WTC11 (cell line): ENCODE measurements around the gene HES5. TPM values are rescaled to one million over a fixed set of nuclear protein-coding genes. Genes with fewer than 3 reads are reported as not detected.

ENCODE experiments used
- ATAC-seq: fragments of 200-7000 bp; cut with Tn5 transposase; 2 replicates; pipeline ENCODE4 v1.10.0; 2021; ENCODE audit warnings: mild to moderate bottlenecking, moderate library complexity
- CTCF ChIA-PET: fragments of 300-600 bp; sonication (Branson Sonifier 250); formaldehyde crosslinking; loops from one replicate; lab custom pipeline; 2021; ENCODE audit warnings: antibody characterized with exemption; lab: Charles Lee
- POLR2A ChIA-PET: fragments of 350-600 bp; sonication (Branson Sonifier 250); formaldehyde crosslinking; loops from one replicate; lab custom pipeline; 2021; ENCODE audit warnings: antibody characterized with exemption; lab: Charles Lee
- DNase-seq: peaks from one replicate; pipeline ENCODE4 v3.0.0; 2021; ENCODE audit warnings: low spot score
- H3K27ac Mint-ChIP-seq: 2 replicates; pipeline ENCODE4 v1.8.0; 2021; ENCODE audit warnings: mixed read lengths
- H3K27me3 Mint-ChIP-seq: 2 replicates; pipeline ENCODE4 v1.8.0; 2021; ENCODE audit warnings: low read depth, mild to moderate bottlenecking, moderate library complexity, mixed read lengths
- H3K36me3 Mint-ChIP-seq: 2 replicates; pipeline ENCODE4 v1.8.0; 2021; ENCODE audit warnings: mixed read lengths
- H3K4me1 Mint-ChIP-seq: 2 replicates; pipeline ENCODE4 v1.8.0; 2022; ENCODE audit warnings: mixed read lengths
- H3K4me3 Mint-ChIP-seq: 2 replicates; pipeline ENCODE4 v1.8.0; 2021; ENCODE audit warnings: mild to moderate bottlenecking, moderate library complexity, mixed read lengths
- H3K9me3 Mint-ChIP-seq: 2 replicates; pipeline ENCODE4 v1.8.0; 2021; ENCODE audit warnings: mixed read lengths
- ATF2 ChIP-seq: sonication (generic); formaldehyde crosslinking; IDR thresholded peaks from 2 replicates; pipeline ENCODE4 v1.8.1; 2022; ENCODE audit warnings: low read depth, missing genetic modification reagents, borderline replicate concordance
- ATF6 ChIP-seq: sonication (generic); formaldehyde crosslinking; IDR thresholded peaks from 2 replicates; pipeline ENCODE4 v1.8.1; 2023; ENCODE audit warnings: mild to moderate bottlenecking, missing genetic modification reagents
- FOXJ3 ChIP-seq: sonication (generic); formaldehyde crosslinking; IDR thresholded peaks from 2 replicates; pipeline ENCODE4 v1.9.0; 2021; ENCODE audit warnings: missing genetic modification reagents, mild to moderate bottlenecking, borderline replicate concordance
- HMGXB4 ChIP-seq: sonication (generic); formaldehyde crosslinking; IDR thresholded peaks from 2 replicates; pipeline ENCODE4 v1.8.1; 2023; ENCODE audit warnings: mild to moderate bottlenecking, moderate library complexity, missing genetic modification reagents
- NFATC4 ChIP-seq: fragments of 250-450 bp; sonication (Bioruptor Pico); IDR thresholded peaks from 2 replicates; pipeline ENCODE4 v1.9.0; 2021; ENCODE audit warnings: mild to moderate bottlenecking
- NFE2L1 ChIP-seq: sonication (generic); formaldehyde crosslinking; IDR thresholded peaks from 2 replicates; pipeline ENCODE4 v1.8.1; 2023; ENCODE audit warnings: missing genetic modification reagents
- NR1H2 ChIP-seq: sonication (generic); formaldehyde crosslinking; IDR thresholded peaks from 2 replicates; pipeline ENCODE4 v1.9.0; 2021; ENCODE audit warnings: mild to moderate bottlenecking, moderate library complexity, missing genetic modification reagents
- NR3C1 ChIP-seq: sonication (generic); formaldehyde crosslinking; conservative IDR thresholded peaks from 2 replicates; pipeline ENCODE4 v1.8.1; 2023; ENCODE audit warnings: low read depth, mild to moderate bottlenecking, missing genetic modification reagents
- PRDM15 ChIP-seq: sonication (generic); formaldehyde crosslinking; IDR thresholded peaks from 2 replicates; pipeline ENCODE4 v1.8.0; 2022; ENCODE audit warnings: missing genetic modification reagents
- PRRX2 ChIP-seq: fragments of 250-450 bp; sonication (Bioruptor Pico); IDR thresholded peaks from 2 replicates; pipeline ENCODE4 v1.8.0; 2021; ENCODE audit warnings: mild to moderate bottlenecking
- SMAD4 ChIP-seq: sonication (generic); formaldehyde crosslinking; IDR thresholded peaks from 2 replicates; pipeline ENCODE4 v1.8.0; 2022; ENCODE audit warnings: mild to moderate bottlenecking, missing genetic modification reagents
- ZNF121 ChIP-seq: sonication (generic); formaldehyde crosslinking; IDR thresholded peaks from 2 replicates; pipeline ENCODE4 v1.8.0; 2023; ENCODE audit warnings: missing genetic modification reagents
- ZNF138 ChIP-seq: sonication (generic); formaldehyde crosslinking; conservative IDR thresholded peaks from 2 replicates; pipeline ENCODE4 v1.8.1; 2022; ENCODE audit warnings: mild to moderate bottlenecking, moderate library complexity, missing genetic modification reagents
- ZNF396 ChIP-seq: fragments of 250-450 bp; sonication (Bioruptor Pico); IDR thresholded peaks from 2 replicates; pipeline ENCODE4 v1.8.0; 2021; ENCODE audit warnings: mild to moderate bottlenecking, moderate library complexity, borderline replicate concordance
- ZNF423 ChIP-seq: fragments of 250-450 bp; sonication (Bioruptor Pico); IDR thresholded peaks from 2 replicates; pipeline ENCODE4 v2.1.2; 2022; ENCODE audit warnings: mild to moderate bottlenecking, moderate library complexity
- ZNF425 ChIP-seq: fragments of 250-450 bp; sonication (Bioruptor Pico); conservative IDR thresholded peaks from 2 replicates; pipeline ENCODE4 v1.9.0; 2021; ENCODE audit warnings: mild to moderate bottlenecking
- ZNF671 ChIP-seq: fragments of 250-450 bp; sonication (Bioruptor Pico); IDR thresholded peaks from 2 replicates; pipeline ENCODE4 v1.8.0; 2021; ENCODE audit warnings: mild to moderate bottlenecking
- total RNA-seq: library from RNA; stranded (reverse); gene quantifications from 3 replicates; pipeline ENCODE4 v1.2.3, GENCODE V29; 2021
- TF ChIP-seq, protein P1 (sequence below): sonication (generic); formaldehyde crosslinking; IDR thresholded peaks from 2 replicates; pipeline ENCODE4 v1.8.1; 2022; ENCODE audit warnings: mild to moderate bottlenecking, moderate library complexity, missing genetic modification reagents
- TF ChIP-seq, protein P2 (sequence below): fragments of 250-450 bp; sonication (Bioruptor Pico); IDR thresholded peaks from 2 replicates; pipeline ENCODE4 v1.9.0; 2021; ENCODE audit warnings: mild to moderate bottlenecking
- TF ChIP-seq, protein P3 (sequence below): sonication (generic); formaldehyde crosslinking; IDR thresholded peaks from 2 replicates; pipeline ENCODE4 v1.8.0; 2023; ENCODE audit warnings: missing genetic modification reagents

Gene HES5
- total RNA-seq, 1 experiment from 2014 or later: not detected

DNA sequence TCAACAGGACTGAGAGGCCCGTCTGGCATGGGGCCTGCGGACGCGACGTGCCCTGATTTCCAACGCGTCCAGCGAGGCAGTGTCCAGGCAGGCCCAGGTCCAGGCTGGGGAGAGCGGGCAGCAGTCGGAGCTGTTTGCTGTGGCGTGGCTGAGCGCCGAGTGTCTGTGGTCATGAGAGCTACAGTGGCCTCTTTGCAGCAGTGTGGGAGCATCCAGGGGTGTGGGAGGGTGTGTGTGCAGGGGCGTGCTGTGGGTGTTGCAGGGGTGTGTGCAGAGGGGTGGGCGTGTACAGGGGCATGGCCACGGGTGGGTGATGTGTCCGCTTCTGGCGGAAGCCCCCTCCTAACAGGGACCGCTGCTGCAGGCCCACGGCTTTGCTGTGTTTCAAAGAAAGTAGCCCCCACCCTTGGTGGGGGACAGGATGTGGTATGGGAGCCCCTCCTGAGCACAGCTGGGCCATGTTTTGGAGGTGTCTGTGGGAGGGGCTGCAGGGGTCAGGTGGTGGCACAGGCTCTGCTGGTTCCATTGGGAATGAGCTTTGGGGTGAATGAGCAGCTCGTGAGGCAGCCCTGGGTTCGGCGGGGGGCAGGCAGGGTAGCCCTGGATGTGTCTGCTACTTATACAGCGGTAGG, 36.3 kb downstream of the HES5 start (continued):
- no peak for TF ChIP-seq ZNF425
- no peak for TF ChIP-seq NR3C1 (CRISPR knock-in tag)
- TF ChIP-seq ZNF423 (CRISPR knock-in tag): no peak
- no peak for TF ChIP-seq NR1H2 (CRISPR knock-in tag)
- TF ChIP-seq NFATC4 (CRISPR knock-in tag): no peak
- TF ChIP-seq, protein P1, sequence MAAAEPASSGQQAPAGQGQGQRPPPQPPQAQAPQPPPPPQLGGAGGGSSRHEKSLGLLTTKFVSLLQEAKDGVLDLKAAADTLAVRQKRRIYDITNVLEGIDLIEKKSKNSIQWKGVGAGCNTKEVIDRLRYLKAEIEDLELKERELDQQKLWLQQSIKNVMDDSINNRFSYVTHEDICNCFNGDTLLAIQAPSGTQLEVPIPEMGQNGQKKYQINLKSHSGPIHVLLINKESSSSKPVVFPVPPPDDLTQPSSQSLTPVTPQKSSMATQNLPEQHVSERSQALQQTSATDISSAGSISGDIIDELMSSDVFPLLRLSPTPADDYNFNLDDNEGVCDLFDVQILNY (CRISPR knock-in tag): no peak

- no peak overlapping the region for H3K4me3 Mint-ChIP-seq
- H3K4me1 Mint-ChIP-seq: no peaks in the 10 kb centered on the region
- H3K36me3 Mint-ChIP-seq: peaks cover 5% of the 10 kb centered on the region; the same call in 1 of the 2 replicates
- H3K27me3 Mint-ChIP-seq: no peaks in the 10 kb centered on the region; the same call in 1 of the 2 replicates
- ChIA-PET CTCF (no interaction called here), POLR2A (no interaction called here)
- peaks cover 8% of the 10 kb centered on the region for H3K9me3 Mint-ChIP-seq
- H3K27ac Mint-ChIP-seq: no peak overlapping the region
- ATAC-seq (no peak), DNase-seq (no peak)
- no peak for TF ChIP-seq ZNF121
- no peak for TF ChIP-seq FOXJ3
- TF ChIP-seq, protein P2, sequence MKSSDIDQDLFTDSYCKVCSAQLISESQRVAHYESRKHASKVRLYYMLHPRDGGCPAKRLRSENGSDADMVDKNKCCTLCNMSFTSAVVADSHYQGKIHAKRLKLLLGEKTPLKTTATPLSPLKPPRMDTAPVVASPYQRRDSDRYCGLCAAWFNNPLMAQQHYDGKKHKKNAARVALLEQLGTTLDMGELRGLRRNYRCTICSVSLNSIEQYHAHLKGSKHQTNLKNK (CRISPR knock-in tag): no peak
- no peak for TF ChIP-seq ZNF396 (CRISPR knock-in tag)
- no peak for TF ChIP-seq ATF6 (CRISPR knock-in tag)
- TF ChIP-seq SMAD4: no peak
- no peak for TF ChIP-seq ZNF671 (CRISPR knock-in tag)
- TF ChIP-seq NFE2L1 (CRISPR knock-in tag): no peak
- TF ChIP-seq PRRX2 (CRISPR knock-in tag): no peak
- TF ChIP-seq NR3C1 (CRISPR knock-in tag): no peak
- no peak for TF ChIP-seq ZNF425
- TF ChIP-seq ZNF138: no peak
- no peak for TF ChIP-seq PRDM15 (CRISPR knock-in tag)
- TF ChIP-seq NR1H2 (CRISPR knock-in tag): no peak
- TF ChIP-seq, protein P3, sequence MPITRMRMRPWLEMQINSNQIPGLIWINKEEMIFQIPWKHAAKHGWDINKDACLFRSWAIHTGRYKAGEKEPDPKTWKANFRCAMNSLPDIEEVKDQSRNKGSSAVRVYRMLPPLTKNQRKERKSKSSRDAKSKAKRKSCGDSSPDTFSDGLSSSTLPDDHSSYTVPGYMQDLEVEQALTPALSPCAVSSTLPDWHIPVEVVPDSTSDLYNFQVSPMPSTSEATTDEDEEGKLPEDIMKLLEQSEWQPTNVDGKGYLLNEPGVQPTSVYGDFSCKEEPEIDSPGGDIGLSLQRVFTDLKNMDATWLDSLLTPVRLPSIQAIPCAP: no peak
- TF ChIP-seq ATF2 (CRISPR knock-in tag): no peak
- TF ChIP-seq HMGXB4 (CRISPR knock-in tag): no peak
Observed at GRCh38 chr1:2493218-2493617, 36.8 kb downstream of the HES5 start.
